SK-N-MC (cell line): ENCODE data around the gene POLDIP3.
A peak's percentile ranks its signal among the peaks of the same experiment; 100 is the strongest.
"Not testable (repeated sequence)": the region's sequence is repeated elsewhere in the genome, so short reads cannot be mapped to it uniquely, and the experiment has no call there.

ENCODE experiments used
- DNase-seq: peaks from one replicate; pipeline ENCODE4 v3.0.0-alpha.2; 2011; ENCODE audit warnings: low read depth, low spot score
- H3K27ac ChIP-seq: fragments of 200-600 bp; sonication (generic); 2 replicates; pipeline ENCODE4 v1.5.1; 2016; ENCODE audit warnings: mixed run types
- H3K36me3 ChIP-seq: fragments of 200-600 bp; sonication (generic); 2 replicates; pipeline ENCODE4 v1.6.1; 2017; ENCODE audit warnings: antibody characterized with exemption, low read length, mixed read lengths; ENCODE audit not compliant: insufficient read depth
- H3K4me3 ChIP-seq: fragments of 200-600 bp; sonication (generic); 2 replicates; pipeline ENCODE4 v1.5.1; 2016
- H3K9ac ChIP-seq: fragments of 200-600 bp; sonication (generic); 2 replicates; pipeline ENCODE4 v1.8.0; 2017; ENCODE audit warnings: mixed run types, mixed read lengths; ENCODE audit not compliant: insufficient read length
- H3K9me3 ChIP-seq: fragments of 200-600 bp; sonication (generic); 2 replicates; pipeline ENCODE4 v1.6.1; 2017; ENCODE audit warnings: low read depth, mild to moderate bottlenecking, antibody characterized with exemption, low read length, moderate library complexity, mixed read lengths
- EZH2 ChIP-seq: fragments of 200-600 bp; sonication (generic); IDR thresholded peaks from one replicate; pipeline ENCODE4 v1.6.1; 2017; ENCODE audit warnings: antibody characterized with exemption
- FOXP2 ChIP-seq: optimal IDR thresholded peaks from 2 replicates; pipeline ENCODE3; 2011; ENCODE audit warnings: mild to moderate bottlenecking, moderate library complexity; ENCODE audit not compliant: insufficient read depth; ENCODE audit errors: extremely low read length, control extremely low read depth
- POLR2AphosphoS5 ChIP-seq: IDR thresholded peaks from 2 replicates; pipeline ENCODE4 v1.6.1; 2012; ENCODE audit warnings: mild to moderate bottlenecking, low read depth, low read length, borderline replicate concordance

POLDIP3 gene

GRCh38 chr22:42562684-42563083, 52.0 kb downstream of the POLDIP3 start:
- Histone ChIP-seq H3K9ac (no peak overlapping the region), H3K4me3 (no peak overlapping the region), H3K27ac (no peak overlapping the region), H3K9me3 (no peaks in the 10 kb centered on the region), H3K36me3 (no peaks in the 10 kb centered on the region)
- no peak for DNase-seq
- TF ChIP-seq POLR2AphosphoS5 (no peak), EZH2 (no peak), FOXP2 (no peak)

GRCh38 chr22:42562279-42562678, 52.4 kb downstream of the POLDIP3 start:
- Histone ChIP-seq H3K9ac (no peak overlapping the region), H3K36me3 (no peaks in the 10 kb centered on the region), H3K4me3 (no peak overlapping the region), H3K27ac (no peak overlapping the region), H3K9me3 (no peaks in the 10 kb centered on the region)
- no peak for DNase-seq
- TF ChIP-seq FOXP2 (no peak), POLR2AphosphoS5 (no peak), EZH2 (no peak)

GRCh38 chr22:42561856-42562255, 52.8 kb downstream of the POLDIP3 start:
- H3K9ac ChIP-seq = no peak overlapping the region
- TF ChIP-seq FOXP2 (no peak), EZH2 (no peak), POLR2AphosphoS5 (no peak)
- no peak overlapping the region for H3K27ac ChIP-seq
- no peak for DNase-seq
- H3K36me3 ChIP-seq = no peaks in the 10 kb centered on the region
- no peak overlapping the region for H3K4me3 ChIP-seq
- no peaks in the 10 kb centered on the region for H3K9me3 ChIP-seq

- H3K9ac ChIP-seq = no peak overlapping the region
- no peaks in the 10 kb centered on the region for H3K36me3 ChIP-seq
- no peaks in the 10 kb centered on the region for H3K9me3 ChIP-seq
- H3K4me3 ChIP-seq = no peak overlapping the region
- no peak overlapping the region for H3K27ac ChIP-seq
- no peak for DNase-seq
- TF ChIP-seq POLR2AphosphoS5 (no peak), EZH2 (no peak), FOXP2 (no peak)
These were observed 53.9 kb downstream of the POLDIP3 start for GRCh38 chr22:42560781-42561180.

GRCh38 chr22:42560381-42560780, 54.3 kb downstream of the POLDIP3 start:
- DNase-seq = no peak
- Histone ChIP-seq H3K27ac (no peak overlapping the region), H3K9me3 (no peaks in the 10 kb centered on the region), H3K9ac (no peak overlapping the region), H3K4me3 (no peak overlapping the region), H3K36me3 (no peaks in the 10 kb centered on the region)
- no peak for TF ChIP-seq EZH2
- no peak for TF ChIP-seq FOXP2
- no peak for TF ChIP-seq POLR2AphosphoS5

- Histone ChIP-seq H3K27ac (no peak within 1 kb of the TSS), H3K4me3 (peak within 1 kb of the TSS; percentile 78), H3K9ac (peak within 1 kb of the TSS; percentile 15), H3K36me3 (no peaks in the 10 kb centered on the region), H3K9me3 (no peaks in the 10 kb centered on the region)
- TF ChIP-seq POLR2AphosphoS5 = peak; percentile 50
- TF ChIP-seq FOXP2 = no peak
- TF ChIP-seq EZH2 = no peak
- no peak for DNase-seq
These were observed 61.0 kb downstream of the POLDIP3 start, which contains the start of gene SERHL2 for GRCh38 chr22:42553475-42554361. Gene SERHL2, plus strand, starts transcription at chr22:42553956. Its CDS starts 65 bp downstream, at chr22:42554021.

GRCh38 chr22:42552294-42552647, 62.4 kb downstream of the POLDIP3 start:
- H3K9ac ChIP-seq, H3K27ac ChIP-seq, H3K36me3 ChIP-seq, H3K9me3 ChIP-seq, H3K4me3 ChIP-seq, DNase-seq: not testable (repeated sequence)

- H3K9me3 ChIP-seq = no peaks in the 10 kb centered on the region
- H3K36me3 ChIP-seq = no peaks in the 10 kb centered on the region
- no peak overlapping the region for H3K27ac ChIP-seq
- H3K9ac ChIP-seq = no peak overlapping the region
- H3K4me3 ChIP-seq = no peak overlapping the region
- TF ChIP-seq FOXP2 (no peak), EZH2 (no peak), POLR2AphosphoS5 (no peak)
- no peak for DNase-seq
These were observed 65.2 kb downstream of the POLDIP3 start for GRCh38 chr22:42549331-42550060.
